Measurements from ENCODE around the gene DAPK2. TPM values are rescaled to one million over a fixed set of nuclear protein-coding genes. Genes with fewer than 3 reads are reported as not detected.

The DAPK2 gene
- total and polyA plus RNA-seq, 2 of the 13 experiments (the other 11 are each of a cell fraction or from before 2014, with no cell fraction given): 0.33 to 0.63 TPM

DNA sequence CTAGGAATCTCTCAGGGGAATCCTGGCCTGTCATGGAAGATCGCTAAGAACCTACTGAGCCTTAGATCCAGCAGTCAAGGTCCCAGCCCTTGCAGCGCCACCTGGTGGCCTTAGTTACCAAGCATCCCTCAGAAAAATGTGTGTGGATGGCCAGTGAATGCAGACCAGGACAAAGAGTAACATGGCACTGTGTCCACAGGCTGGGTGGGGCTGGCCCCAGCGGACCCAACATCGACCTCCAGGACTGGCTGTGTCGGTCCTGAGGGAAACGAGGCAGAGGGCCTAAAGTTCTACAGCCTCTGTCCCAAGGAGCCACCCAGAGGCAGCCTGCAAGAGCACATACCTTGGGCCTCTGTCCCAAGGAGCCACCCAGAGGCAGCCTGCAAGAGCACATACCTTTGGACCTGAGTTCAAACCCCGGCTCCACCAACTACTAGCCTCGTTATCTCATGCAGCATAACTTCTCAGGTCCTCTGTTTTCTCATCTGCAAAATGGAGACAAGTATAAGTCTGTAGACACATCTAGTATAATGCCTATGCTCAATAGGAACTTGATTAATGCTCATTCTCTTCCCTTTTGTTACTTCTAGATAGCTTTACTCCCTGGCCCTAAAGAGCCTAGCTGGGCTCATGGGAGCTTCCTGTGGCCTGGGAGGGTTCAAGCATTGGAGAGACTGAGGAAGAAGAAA lies 155.1 kb downstream of the DAPK2 start (continued):
- TF ChIP-seq, protein P1, sequence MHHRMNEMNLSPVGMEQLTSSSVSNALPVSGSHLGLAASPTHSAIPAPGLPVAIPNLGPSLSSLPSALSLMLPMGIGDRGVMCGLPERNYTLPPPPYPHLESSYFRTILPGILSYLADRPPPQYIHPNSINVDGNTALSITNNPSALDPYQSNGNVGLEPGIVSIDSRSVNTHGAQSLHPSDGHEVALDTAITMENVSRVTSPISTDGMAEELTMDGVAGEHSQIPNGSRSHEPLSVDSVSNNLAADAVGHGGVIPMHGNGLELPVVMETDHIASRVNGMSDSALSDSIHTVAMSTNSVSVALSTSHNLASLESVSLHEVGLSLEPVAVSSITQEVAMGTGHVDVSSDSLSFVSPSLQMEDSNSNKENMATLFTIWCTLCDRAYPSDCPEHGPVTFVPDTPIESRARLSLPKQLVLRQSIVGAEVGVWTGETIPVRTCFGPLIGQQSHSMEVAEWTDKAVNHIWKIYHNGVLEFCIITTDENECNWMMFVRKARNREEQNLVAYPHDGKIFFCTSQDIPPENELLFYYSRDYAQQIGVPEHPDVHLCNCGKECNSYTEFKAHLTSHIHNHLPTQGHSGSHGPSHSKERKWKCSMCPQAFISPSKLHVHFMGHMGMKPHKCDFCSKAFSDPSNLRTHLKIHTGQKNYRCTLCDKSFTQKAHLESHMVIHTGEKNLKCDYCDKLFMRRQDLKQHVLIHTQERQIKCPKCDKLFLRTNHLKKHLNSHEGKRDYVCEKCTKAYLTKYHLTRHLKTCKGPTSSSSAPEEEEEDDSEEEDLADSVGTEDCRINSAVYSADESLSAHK (CRISPR knock-in tag; IDR thresholded peaks at IDR 0.05; ENCODE audit: borderline replicate concordance): no peak
- TF ChIP-seq PTBP1 (IDR thresholded peaks at IDR 0.05; ENCODE audit: low read depth, low read length, poor library complexity, severe bottlenecking): no peak
- TF ChIP-seq CENPT (CRISPR knock-in tag; IDR thresholded peaks at IDR 0.05; ENCODE audit: low read depth): no peak
- TF ChIP-seq NR2F1 (CRISPR knock-in tag; IDR thresholded peaks at IDR 0.05): no peak
- TF ChIP-seq ZNF296 (CRISPR knock-in tag; conservative IDR thresholded peaks at IDR 0.05): no peak
- peak; percentile 41; the same call in 1 of the 2 replicates for TF ChIP-seq HOXA3 (CRISPR knock-in tag; IDR thresholded peaks at IDR 0.05)
- TF ChIP-seq SNRNP70 (IDR thresholded peaks at IDR 0.05; ENCODE audit: low read depth, low read length): no peak
- no peak for TF ChIP-seq NRL (CRISPR knock-in tag; IDR thresholded peaks at IDR 0.05; ENCODE audit: borderline replicate concordance)
- TF ChIP-seq USF2 (IDR thresholded peaks at IDR 0.05; ENCODE audit: low read depth, low read length): no peak
- TF ChIP-seq USF2 (CRISPR knock-in tag; IDR thresholded peaks at IDR 0.05; ENCODE audit: borderline replicate concordance): no peak
- TF ChIP-seq, protein P2, sequence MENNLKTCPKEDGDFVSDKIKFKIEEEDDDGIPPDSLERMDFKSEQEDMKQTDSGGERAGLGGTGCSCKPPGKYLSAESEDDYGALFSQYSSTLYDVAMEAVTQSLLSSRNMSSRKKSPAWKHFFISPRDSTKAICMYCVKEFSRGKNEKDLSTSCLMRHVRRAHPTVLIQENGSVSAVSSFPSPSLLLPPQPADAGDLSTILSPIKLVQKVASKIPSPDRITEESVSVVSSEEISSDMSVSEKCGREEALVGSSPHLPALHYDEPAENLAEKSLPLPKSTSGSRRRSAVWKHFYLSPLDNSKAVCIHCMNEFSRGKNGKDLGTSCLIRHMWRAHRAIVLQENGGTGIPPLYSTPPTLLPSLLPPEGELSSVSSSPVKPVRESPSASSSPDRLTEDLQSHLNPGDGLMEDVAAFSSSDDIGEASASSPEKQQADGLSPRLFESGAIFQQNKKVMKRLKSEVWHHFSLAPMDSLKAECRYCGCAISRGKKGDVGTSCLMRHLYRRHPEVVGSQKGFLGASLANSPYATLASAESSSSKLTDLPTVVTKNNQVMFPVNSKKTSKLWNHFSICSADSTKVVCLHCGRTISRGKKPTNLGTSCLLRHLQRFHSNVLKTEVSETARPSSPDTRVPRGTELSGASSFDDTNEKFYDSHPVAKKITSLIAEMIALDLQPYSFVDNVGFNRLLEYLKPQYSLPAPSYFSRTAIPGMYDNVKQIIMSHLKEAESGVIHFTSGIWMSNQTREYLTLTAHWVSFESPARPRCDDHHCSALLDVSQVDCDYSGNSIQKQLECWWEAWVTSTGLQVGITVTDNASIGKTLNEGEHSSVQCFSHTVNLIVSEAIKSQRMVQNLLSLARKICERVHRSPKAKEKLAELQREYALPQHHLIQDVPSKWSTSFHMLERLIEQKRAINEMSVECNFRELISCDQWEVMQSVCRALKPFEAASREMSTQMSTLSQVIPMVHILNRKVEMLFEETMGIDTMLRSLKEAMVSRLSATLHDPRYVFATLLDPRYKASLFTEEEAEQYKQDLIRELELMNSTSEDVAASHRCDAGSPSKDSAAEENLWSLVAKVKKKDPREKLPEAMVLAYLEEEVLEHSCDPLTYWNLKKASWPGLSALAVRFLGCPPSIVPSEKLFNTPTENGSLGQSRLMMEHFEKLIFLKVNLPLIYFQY (CRISPR knock-in tag; IDR thresholded peaks at IDR 0.05; ENCODE audit: borderline replicate concordance): peak; percentile 22; the same call in 1 of the 2 replicates
- TF ChIP-seq KLF12 (CRISPR knock-in tag; IDR thresholded peaks at IDR 0.05; ENCODE audit: borderline replicate concordance): no peak
- no peak for TF ChIP-seq SIX4 (CRISPR knock-in tag; IDR thresholded peaks at IDR 0.05)
- no peak for TF ChIP-seq ZNF354B (CRISPR knock-in tag; IDR thresholded peaks at IDR 0.05)
- TF ChIP-seq ZNF317 (CRISPR knock-in tag; IDR thresholded peaks at IDR 0.05): no peak
- TF ChIP-seq NR2C2 (CRISPR knock-in tag; IDR thresholded peaks at IDR 0.05; ENCODE audit: borderline replicate concordance): no peak
- no peak for TF ChIP-seq NKX3-1 (CRISPR knock-in tag; IDR thresholded peaks at IDR 0.05)
- TF ChIP-seq SPEN (CRISPR knock-in tag; IDR thresholded peaks at IDR 0.05; ENCODE audit: low read depth): peak; percentile 28; the same call in 1 of the 2 replicates
- no peak for TF ChIP-seq ZNF430 (CRISPR knock-in tag; IDR thresholded peaks at IDR 0.05)
- TF ChIP-seq, protein P3, sequence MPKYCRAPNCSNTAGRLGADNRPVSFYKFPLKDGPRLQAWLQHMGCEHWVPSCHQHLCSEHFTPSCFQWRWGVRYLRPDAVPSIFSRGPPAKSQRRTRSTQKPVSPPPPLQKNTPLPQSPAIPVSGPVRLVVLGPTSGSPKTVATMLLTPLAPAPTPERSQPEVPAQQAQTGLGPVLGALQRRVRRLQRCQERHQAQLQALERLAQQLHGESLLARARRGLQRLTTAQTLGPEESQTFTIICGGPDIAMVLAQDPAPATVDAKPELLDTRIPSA (CRISPR knock-in tag; IDR thresholded peaks at IDR 0.05; ENCODE audit: borderline replicate concordance): no peak
- TF ChIP-seq PITX1 (CRISPR knock-in tag; IDR thresholded peaks at IDR 0.05): no peak

Measured in HepG2 (cell line).